GM12872 (cell line): ENCODE results near the gene TPGS1.

Experiments
- TF ChIP-seq, protein P1 (sequence below): IDR thresholded peaks from 3 replicates; pipeline ENCODE4 v1.5.1; 2011; ENCODE audit warnings: low read depth, mild to moderate bottlenecking, low read length, moderate library complexity; ENCODE audit not compliant: insufficient read depth

The TPGS1 gene

DNA sequence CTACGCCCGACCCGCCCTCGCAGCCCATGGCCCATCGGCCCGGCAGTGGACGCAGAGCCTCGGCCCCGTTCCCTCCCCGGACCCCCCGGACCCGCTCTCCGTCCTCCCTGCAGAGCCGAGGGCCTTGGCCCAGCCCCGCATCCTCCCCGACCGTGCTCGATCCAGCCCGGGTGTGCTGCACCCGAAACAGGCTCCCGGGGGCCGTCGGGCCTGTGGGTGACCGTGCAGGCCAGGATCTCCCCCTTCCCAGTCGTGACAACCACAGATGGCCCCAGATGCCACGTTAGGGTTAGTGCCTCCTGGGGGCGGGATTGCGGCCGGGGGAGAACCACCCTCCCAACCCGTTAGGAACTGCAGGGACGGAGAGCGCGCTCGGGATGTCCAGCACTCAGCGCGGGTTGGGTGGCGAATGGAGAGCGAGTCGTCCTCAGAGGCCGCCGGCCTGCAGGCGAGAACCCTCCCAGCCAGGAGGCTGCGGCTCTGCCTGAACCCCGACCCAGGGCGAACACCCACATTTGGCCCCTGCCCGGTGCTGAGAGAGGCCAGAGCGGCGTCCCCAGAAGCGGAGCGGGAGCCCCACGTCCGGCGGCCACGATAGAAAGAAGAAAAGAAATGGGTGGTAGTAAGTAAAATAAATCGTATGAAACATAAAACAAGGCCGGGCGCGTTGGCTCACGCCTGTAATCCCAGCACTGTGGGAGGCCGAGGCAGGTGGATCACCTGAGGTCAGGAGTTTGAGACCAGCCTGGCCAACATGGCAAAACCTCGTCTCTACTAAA lies 17.7 kb upstream of the TPGS1 start:
- TF ChIP-seq, protein P1, sequence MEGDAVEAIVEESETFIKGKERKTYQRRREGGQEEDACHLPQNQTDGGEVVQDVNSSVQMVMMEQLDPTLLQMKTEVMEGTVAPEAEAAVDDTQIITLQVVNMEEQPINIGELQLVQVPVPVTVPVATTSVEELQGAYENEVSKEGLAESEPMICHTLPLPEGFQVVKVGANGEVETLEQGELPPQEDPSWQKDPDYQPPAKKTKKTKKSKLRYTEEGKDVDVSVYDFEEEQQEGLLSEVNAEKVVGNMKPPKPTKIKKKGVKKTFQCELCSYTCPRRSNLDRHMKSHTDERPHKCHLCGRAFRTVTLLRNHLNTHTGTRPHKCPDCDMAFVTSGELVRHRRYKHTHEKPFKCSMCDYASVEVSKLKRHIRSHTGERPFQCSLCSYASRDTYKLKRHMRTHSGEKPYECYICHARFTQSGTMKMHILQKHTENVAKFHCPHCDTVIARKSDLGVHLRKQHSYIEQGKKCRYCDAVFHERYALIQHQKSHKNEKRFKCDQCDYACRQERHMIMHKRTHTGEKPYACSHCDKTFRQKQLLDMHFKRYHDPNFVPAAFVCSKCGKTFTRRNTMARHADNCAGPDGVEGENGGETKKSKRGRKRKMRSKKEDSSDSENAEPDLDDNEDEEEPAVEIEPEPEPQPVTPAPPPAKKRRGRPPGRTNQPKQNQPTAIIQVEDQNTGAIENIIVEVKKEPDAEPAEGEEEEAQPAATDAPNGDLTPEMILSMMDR = no peak

DNA sequence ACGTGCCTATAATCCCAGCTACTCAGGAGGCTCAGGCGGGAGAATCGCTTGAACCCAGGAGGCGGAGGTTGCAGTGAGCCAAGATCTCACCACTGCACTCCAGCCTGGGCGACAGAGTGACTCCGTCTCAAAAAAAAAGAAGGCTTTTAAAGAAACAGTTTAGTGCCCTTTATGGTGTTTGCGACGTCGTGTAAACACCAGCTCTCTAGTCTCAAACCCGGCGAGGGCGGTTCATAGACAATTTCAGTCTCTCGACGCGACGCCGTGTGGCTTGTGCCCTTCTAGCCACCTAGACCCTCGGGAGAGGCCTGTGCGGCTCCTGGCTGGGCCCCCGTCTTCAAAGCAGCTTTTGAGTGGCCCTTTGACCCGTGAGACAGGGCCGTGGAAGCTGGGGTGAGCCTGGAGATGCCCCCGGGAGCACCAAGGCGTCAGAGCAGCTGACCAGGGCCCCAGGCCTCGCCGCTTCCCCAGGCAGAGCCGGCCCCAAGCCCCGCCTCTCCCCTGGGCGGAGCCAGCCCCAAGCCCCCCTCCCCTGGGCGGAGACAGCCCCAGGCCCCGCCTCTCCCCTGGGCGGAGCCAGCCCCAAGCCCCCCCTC lies 16.1 kb upstream of the TPGS1 start:
- TF ChIP-seq, protein P1 = no peak

DNA sequence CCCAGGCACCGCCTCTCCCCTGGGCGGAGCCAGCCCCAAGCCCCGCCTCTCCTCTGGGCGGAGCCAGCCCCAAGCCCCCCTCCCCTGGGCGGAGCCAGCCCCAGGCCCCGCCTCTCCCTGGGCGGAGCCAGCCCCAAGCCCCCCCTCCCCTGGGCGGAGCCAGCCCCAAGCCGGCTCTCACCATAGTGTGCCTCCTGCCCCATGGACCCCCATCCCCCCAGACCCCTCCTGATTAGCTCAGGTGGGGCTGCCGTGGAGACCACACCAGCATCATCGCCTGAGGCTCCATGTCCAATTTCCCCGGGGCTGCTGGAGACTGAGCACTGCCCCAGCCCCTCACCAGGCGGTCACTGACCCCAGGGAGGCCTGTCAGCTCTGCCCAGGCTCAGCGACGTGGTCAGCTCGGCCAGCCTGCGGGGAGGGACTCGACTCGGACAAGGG lies 15.2 kb upstream of the TPGS1 start:
- TF ChIP-seq, protein P1 = no peak

DNA sequence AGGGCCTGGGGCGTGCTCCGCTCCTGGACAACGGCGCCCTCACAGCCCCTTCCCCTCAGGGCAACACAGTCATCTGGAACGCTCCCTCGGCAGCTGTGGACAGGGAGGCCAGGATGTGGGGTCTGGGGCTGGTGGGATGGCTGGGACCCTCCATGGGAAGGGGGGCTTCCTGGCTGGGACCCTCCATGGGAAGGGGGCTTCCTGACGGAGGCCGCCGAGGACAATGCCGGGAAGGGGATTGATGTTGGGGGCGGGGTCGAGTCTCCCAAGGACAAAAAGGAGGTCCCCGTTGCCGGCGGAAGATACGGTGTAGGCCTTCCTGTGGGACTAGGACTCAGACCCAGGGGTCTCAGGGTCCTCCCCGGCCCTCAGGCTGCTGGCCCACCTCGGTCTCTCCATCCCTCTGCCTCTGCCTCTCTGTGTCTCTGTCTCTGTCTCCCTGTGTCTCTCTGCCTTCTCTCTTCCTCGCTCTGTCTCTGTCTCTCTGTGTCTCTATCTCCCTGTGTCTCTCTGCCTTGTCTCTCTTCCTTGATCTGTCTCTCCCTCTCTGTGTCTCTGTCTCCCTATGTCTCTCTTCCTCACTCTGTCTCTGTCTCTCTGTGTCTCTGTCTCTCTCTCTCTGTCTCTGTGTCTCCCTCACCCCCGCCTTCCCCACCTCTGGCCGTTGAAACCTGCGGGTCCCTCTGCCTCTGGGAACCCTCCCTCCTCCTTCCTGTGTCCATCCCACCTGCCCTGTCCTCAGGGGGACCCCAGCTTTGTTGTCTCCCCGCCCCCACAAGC lies 13.7 kb upstream of the TPGS1 start:
- TF ChIP-seq, protein P1 = no peak

DNA sequence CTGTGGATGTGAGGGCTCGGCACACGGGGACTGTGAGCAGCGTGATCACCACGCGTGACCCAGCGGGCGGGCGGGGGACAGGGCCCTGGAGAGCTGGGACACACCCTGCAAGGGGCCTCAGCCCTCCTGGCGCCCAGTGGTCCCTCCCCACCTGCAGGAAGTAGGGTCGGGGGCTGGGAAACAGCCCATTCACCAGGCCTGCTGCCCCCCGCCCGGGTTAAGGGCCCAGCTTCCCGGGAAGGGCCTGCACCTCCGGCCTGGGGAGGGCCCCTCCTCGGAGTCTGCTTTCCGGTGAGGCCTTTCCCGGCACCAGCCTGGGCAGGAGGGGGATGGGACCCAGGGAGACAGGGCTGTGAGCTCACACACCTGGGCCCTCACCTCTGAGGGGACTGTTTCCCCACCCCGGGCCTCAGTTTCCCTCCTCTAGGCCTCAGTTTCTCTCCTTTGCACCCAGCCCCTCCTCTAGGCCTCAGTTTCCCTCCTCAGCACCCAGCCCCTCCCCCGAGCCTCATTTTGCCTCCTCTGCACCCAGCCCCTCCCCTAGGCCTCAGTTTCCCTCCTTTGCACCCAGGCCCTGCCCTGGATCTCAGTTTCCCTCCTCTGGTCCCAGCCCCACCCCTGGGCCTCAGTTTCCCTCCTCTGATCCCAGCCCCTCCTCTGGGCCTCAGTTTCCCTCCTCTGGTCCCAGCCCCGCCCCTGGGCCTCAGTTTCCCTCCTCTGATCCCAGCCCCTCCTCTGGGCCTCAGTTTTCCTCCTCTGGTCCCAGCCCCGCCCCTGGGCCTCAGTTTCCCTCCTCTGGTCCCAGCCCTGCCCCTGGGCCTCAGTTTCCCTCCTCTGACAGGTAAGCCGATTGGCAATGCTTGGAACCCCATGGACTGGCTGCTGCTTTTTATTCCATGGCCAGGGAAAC lies 12.9 kb upstream of the TPGS1 start:
- TF ChIP-seq, protein P1 = no peak

DNA sequence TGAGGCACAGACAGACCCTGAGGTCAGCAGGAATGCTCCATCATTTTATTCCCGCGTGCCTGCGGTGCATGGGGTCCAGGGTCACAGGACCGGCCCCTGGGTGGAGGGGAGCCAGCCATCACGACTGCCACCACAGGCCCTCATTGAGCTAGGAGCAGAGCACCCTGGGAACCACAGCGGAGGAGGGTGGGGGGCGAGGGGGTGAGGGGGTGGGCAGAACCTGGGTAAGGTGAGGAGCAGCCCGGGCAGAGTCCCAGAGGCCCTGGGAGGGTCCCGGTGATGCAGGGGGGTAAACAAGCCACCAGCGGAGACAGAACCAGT lies 12.3 kb upstream of the TPGS1 start:
- TF ChIP-seq, protein P1 = no peak
